IMR-90 (cell line): ENCODE results near the gene TENM3. TPM values are rescaled to one million over a fixed set of nuclear protein-coding genes. Genes with fewer than 3 reads are reported as not detected.

ENCODE experiments used
- ATAC-seq: fragments of 200-7000 bp; cut with Tn5 transposase; 2 replicates; pipeline ENCODE4 v1.9.1; 2020; ENCODE audit warnings: low read depth, mild to moderate bottlenecking, moderate library complexity
- BruUV-seq: library from RNA; stranded (reverse); fragments of 400-500 nt; replicated peaks from 2 replicates; lab custom pipeline; 2021; lab: Mats Ljungman, UMichigan
- CTCF ChIA-PET: fragments of 300-600 bp; formaldehyde crosslinking; extraction: SDS; loops from one replicate; lab custom pipeline; 2021; ENCODE audit warnings: antibody characterized with exemption; lab: Yijun Ruan, JAX
- POLR2A ChIA-PET: fragments of 300-600 bp; sonication (Branson Sonifier 250); formaldehyde crosslinking; loops from one replicate; lab custom pipeline; 2022; ENCODE audit warnings: antibody characterized with exemption; ENCODE audit not compliant: unreplicated experiment; lab: Charles Lee
- DNase-seq: peaks from one replicate; pipeline ENCODE4 v3.0.0; 2013
- H2AFZ ChIP-seq: replicated peaks from 2 replicates; pipeline ENCODE3; 2013; ENCODE audit warnings: low read length, mild to moderate bottlenecking; ENCODE audit not compliant: poor library complexity
- H2AK5ac ChIP-seq: 2 replicates; pipeline ENCODE4 v1.6.1; 2013; ENCODE audit warnings: low read depth, low read length, inconsistent platforms
- H2AK9ac ChIP-seq: replicated peaks from 2 replicates; pipeline ENCODE3; 2013; ENCODE audit warnings: mild to moderate bottlenecking, low read depth, low read length, moderate library complexity; ENCODE audit not compliant: poor library complexity
- H2BK120ac ChIP-seq: 2 replicates; pipeline ENCODE4 v1.6.1; 2013; ENCODE audit warnings: low read depth, low read length, inconsistent platforms
- H2BK15ac ChIP-seq: 3 replicates; pipeline ENCODE4 v1.6.1; 2013; ENCODE audit warnings: low read depth, low read length, inconsistent platforms
- H2BK20ac ChIP-seq: 2 replicates; pipeline ENCODE4 v1.6.1; 2013; ENCODE audit warnings: low read depth, mild to moderate bottlenecking, inconsistent platforms, low read length, moderate library complexity
- H2BK5ac ChIP-seq: 2 replicates; pipeline ENCODE4 v1.6.1; 2013; ENCODE audit warnings: mild to moderate bottlenecking, low read depth, low read length, inconsistent platforms; ENCODE audit not compliant: poor library complexity, severe bottlenecking
- H3K14ac ChIP-seq: replicated peaks from 2 replicates; pipeline ENCODE4 v1.6.1; 2013; ENCODE audit warnings: low read depth, low read length, inconsistent platforms
- H3K18ac ChIP-seq: 2 replicates; pipeline ENCODE4 v1.6.1; 2013; ENCODE audit warnings: low read depth, low read length, control low read depth
- H3K23ac ChIP-seq: 2 replicates; pipeline ENCODE4 v1.6.1; 2013; ENCODE audit warnings: low read depth, low read length, inconsistent platforms
- H3K27ac ChIP-seq: 2 replicates; pipeline ENCODE4 v1.5.1; 2013; ENCODE audit warnings: mild to moderate bottlenecking, control low read depth, low read length; ENCODE audit not compliant: insufficient read depth
- H3K27me3 ChIP-seq: 2 replicates; pipeline ENCODE4 v1.6.1; 2013; ENCODE audit warnings: low read length; ENCODE audit not compliant: control insufficient read depth, insufficient read depth
- H3K36me3 ChIP-seq: 2 replicates; pipeline ENCODE4 v1.6.1; 2013; ENCODE audit warnings: low read length, mixed read lengths; ENCODE audit not compliant: control insufficient read depth, insufficient read depth
- H3K4ac ChIP-seq: 2 replicates; pipeline ENCODE4 v1.6.1; 2013; ENCODE audit warnings: low read depth, low read length, inconsistent platforms
- H3K4me1 ChIP-seq: 2 replicates; pipeline ENCODE4 v1.6.1; 2013; ENCODE audit warnings: low read length, mixed read lengths; ENCODE audit not compliant: control insufficient read depth, insufficient read depth
- H3K4me2 ChIP-seq: 2 replicates; pipeline ENCODE4 v1.6.1; 2013; ENCODE audit warnings: low read depth, mild to moderate bottlenecking, control low read depth, low read length, moderate library complexity
- H3K4me3 ChIP-seq: 2 replicates; pipeline ENCODE4 v1.5.1; 2013; ENCODE audit warnings: low read depth, mild to moderate bottlenecking, control low read depth, low read length, moderate library complexity; ENCODE audit not compliant: insufficient read depth
- H3K56ac ChIP-seq: 2 replicates; pipeline ENCODE4 v1.6.1; 2013; ENCODE audit warnings: low read length, inconsistent platforms; ENCODE audit not compliant: insufficient read depth; ENCODE audit errors: extremely low read depth
- H3K79me1 ChIP-seq, 2 experiments: 2 replicates each; pipeline ENCODE4 v1.6.1; 2013; ENCODE audit warnings: low read length in 2 of 2, inconsistent platforms in 1 of 2, low read depth in 1 of 2
- H3K9ac ChIP-seq: 2 replicates; pipeline ENCODE4 v1.6.1; 2013; ENCODE audit warnings: low read depth, low read length, control low read depth
- H3K9me1 ChIP-seq: 2 replicates; pipeline ENCODE4 v1.6.1; 2013; ENCODE audit warnings: low read length, inconsistent platforms; ENCODE audit not compliant: insufficient read depth
- H3K9me3 ChIP-seq: 2 replicates; pipeline ENCODE4 v1.6.1; 2013; ENCODE audit warnings: low read length; ENCODE audit not compliant: control insufficient read depth, insufficient read depth
- H4K20me1 ChIP-seq: 2 replicates; pipeline ENCODE4 v1.6.1; 2013; ENCODE audit warnings: low read length, inconsistent platforms; ENCODE audit not compliant: insufficient read depth
- H4K5ac ChIP-seq: 2 replicates; pipeline ENCODE4 v1.6.1; 2013; ENCODE audit warnings: mild to moderate bottlenecking, low read depth, low read length, control low read depth
- H4K8ac ChIP-seq, 2 experiments: 2 replicates each; pipeline ENCODE4 v1.6.1; 2013; ENCODE audit warnings: low read depth in 2 of 2, low read length in 2 of 2, control low read depth in 1 of 2, inconsistent platforms in 1 of 2
- H4K91ac ChIP-seq: 2 replicates; pipeline ENCODE4 v1.6.1; 2013; ENCODE audit warnings: low read depth, low read length, inconsistent platforms; ENCODE audit not compliant: insufficient read depth
- CHD1 ChIP-seq: IDR thresholded peaks from 2 replicates; pipeline ENCODE4 v1.6.1; 2012; ENCODE audit warnings: low read depth, low read length, improper control_type of control experiment
- NFE2L2 ChIP-seq: fragments of 150-350 bp; IDR thresholded peaks from 2 replicates; pipeline ENCODE4 v1.6.1; 2016; ENCODE audit warnings: low read depth, mild to moderate bottlenecking, low read length
- POLR2A ChIP-seq: IDR thresholded peaks from 2 replicates; pipeline ENCODE4 v1.6.1; 2012; ENCODE audit warnings: mild to moderate bottlenecking, low read depth, low read length
- RFX5 ChIP-seq: IDR thresholded peaks from 2 replicates; pipeline ENCODE4 v1.8.0; 2012; ENCODE audit warnings: low read depth, mild to moderate bottlenecking, low read length, moderate library complexity
- WGBS, 2 experiments: methylation state at CpG; one replicate each; pipeline versions ENCODE4 v1.1.5 to v1.1.7; 2013; ENCODE audit warnings: missing lambda C conversion rate in 2 of 2; ENCODE audit not compliant: insufficient read length in 1 of 2; ENCODE audit errors: extremely low coverage in 2 of 2; 5-methylcytosine and 5-hydroxymethylcytosine counted together
- dilution Hi-C: fragments of 300-500 bp; cut with HindIII; formaldehyde crosslinking; loops from one replicate; pipeline ENCODE4 v1.14.3; 2018; ENCODE audit warnings: low sequenced_read_pairs; ENCODE audit not compliant: unreplicated experiment
- in situ Hi-C: fragments of 300-500 bp; cut with MboI; formaldehyde crosslinking; loops from 3 replicates; pipeline ENCODE4 v1.14.3; 2019; ENCODE audit warnings: low sequenced_read_pairs, inconsistent platforms, mixed read lengths
- intact Hi-C: fragments of 100-400 bp; cut with micrococcal nuclease; formaldehyde crosslinking; loops from 2 replicates; pipeline ENCODE4 v1.10.0; 2022
- polyA plus RNA-seq, 3 experiments: library from polyadenylated mRNA; depleted of rRNA; stranded (reverse); fragments of >200 nt; gene quantifications; 2 replicates each; pipeline ENCODE4 v1.2.3, GENCODE V29; 2012; ENCODE audit warnings: low replicate concordance in 1 of 3
- total RNA-seq: library from RNA; depleted of rRNA; stranded (reverse); fragments of >200 nt; gene quantifications from 2 replicates; pipeline ENCODE4 v1.2.3, GENCODE V29; 2012

TENM3 gene
- total and polyA plus RNA-seq, 2 of the 4 experiments (the other 2 are of a cell fraction), result 29.9 to 173 TPM

DNA sequence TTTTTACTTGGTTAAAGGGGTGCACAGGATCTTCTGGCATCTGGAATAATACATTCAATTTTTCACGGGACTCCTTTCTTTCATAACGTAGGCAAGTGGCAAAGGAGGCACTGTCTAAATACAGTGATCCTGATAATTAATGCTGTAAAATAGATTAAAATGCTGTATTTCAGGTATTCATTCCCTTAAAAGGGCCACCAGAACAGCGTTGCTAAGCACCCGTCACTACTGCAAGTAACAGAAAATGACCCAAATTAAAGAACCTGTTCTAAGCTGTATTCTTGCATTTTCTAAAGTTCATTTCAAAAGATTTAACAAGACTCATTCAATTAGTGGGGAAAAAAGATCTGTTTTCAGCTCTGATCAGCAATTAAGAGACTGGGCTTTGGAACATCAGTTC, 208.2 kb downstream of the TENM3 start:
- peaks cover 13 to 14% of the 10 kb centered on the region in 2 experiments; a peak in 2 of 4 replicates for H3K79me1 ChIP-seq
- no peak overlapping the region for H3K27ac ChIP-seq
- no peaks in the 10 kb centered on the region for H3K36me3 ChIP-seq
- H3K18ac ChIP-seq, result no peak overlapping the region
- H3K9ac ChIP-seq, result no peak overlapping the region
- H4K5ac ChIP-seq, result no peak overlapping the region
- no peak overlapping the region for H4K91ac ChIP-seq
- TF ChIP-seq RFX5, result no peak
- no peak for TF ChIP-seq POLR2A
- TF ChIP-seq NFE2L2, result no peak
- TF ChIP-seq CHD1, result no peak
- H3K4me1 ChIP-seq, result no peaks in the 10 kb centered on the region
- H4K20me1 ChIP-seq, result no peaks in the 10 kb centered on the region
- no peak overlapping the region for H2BK120ac ChIP-seq
- no peaks in the 10 kb centered on the region for H3K9me3 ChIP-seq
- no CpG with 5 or more reads among the region's 4 CpGs for WGBS, 2 experiments
- no peak overlapping the region for H3K4ac ChIP-seq
- no peak for ATAC-seq
- H3K23ac ChIP-seq, result no peak overlapping the region
- intact Hi-C loops, result loop anchor here (5.0 to 10.0 kb wide), 3 partner anchors 473 to 687 kb away; no protein-coding TSS in a partner anchor
- ChIA-PET POLR2A (no interaction called here), CTCF (no interaction called here)
- no peak overlapping the region for H2AK5ac ChIP-seq
- dilution Hi-C loops, result no loop called here
- in situ Hi-C loops, result loop anchor here (25.0 kb wide), 1 partner anchor 811 kb away; no protein-coding TSS in a partner anchor
- no peak overlapping the region for H2AK9ac ChIP-seq
- no peak for DNase-seq
- no peak overlapping the region for H3K4me2 ChIP-seq
- H2BK5ac ChIP-seq, result no peak overlapping the region
- no TSS peak for BruUV-seq
- H4K8ac ChIP-seq, result no peak overlapping the region
- H3K56ac ChIP-seq, result no peak overlapping the region
- no peak overlapping the region for H2BK15ac ChIP-seq
- H3K27me3 ChIP-seq, result no peaks in the 10 kb centered on the region
- H3K4me3 ChIP-seq, result no peak overlapping the region
- no peak overlapping the region for H3K14ac ChIP-seq
- H2AFZ ChIP-seq, result no peak overlapping the region
- H2BK20ac ChIP-seq, result no peak overlapping the region
- H3K9me1 ChIP-seq, result no peaks in the 10 kb centered on the region
